IMR-90 (cell line): ENCODE data around the gene DNAJB5.

ENCODE experiments used
- CEBPB ChIP-seq: IDR thresholded peaks from 2 replicates; pipeline ENCODE4 v1.6.1; 2012; ENCODE audit warnings: low read depth, low read length, improper control_type of control experiment
- CHD1 ChIP-seq: IDR thresholded peaks from 2 replicates; pipeline ENCODE4 v1.6.1; 2012; ENCODE audit warnings: low read depth, low read length, improper control_type of control experiment
- CTCF ChIP-seq: conservative IDR thresholded peaks from 2 replicates; pipeline ENCODE4 v1.5.1; 2012; ENCODE audit warnings: mild to moderate bottlenecking, low read depth, low read length, improper control_type of control experiment
- ELK1 ChIP-seq: fragments of 150-350 bp; IDR thresholded peaks from 2 replicates; pipeline ENCODE4 v1.6.1; 2016; ENCODE audit warnings: low read depth, mild to moderate bottlenecking, low read length, moderate library complexity, borderline replicate concordance
- FOS ChIP-seq: fragments of 150-350 bp; IDR thresholded peaks from 2 replicates; pipeline ENCODE4 v1.6.1; 2016; ENCODE audit warnings: low read depth, low read length
- POLR2A ChIP-seq: IDR thresholded peaks from 2 replicates; pipeline ENCODE4 v1.6.1; 2012; ENCODE audit warnings: mild to moderate bottlenecking, low read depth, low read length
- USF2 ChIP-seq: fragments of 150-350 bp; IDR thresholded peaks from 2 replicates; pipeline ENCODE4 v1.6.1; 2017; ENCODE audit warnings: mild to moderate bottlenecking, antibody characterized with exemption, low read length, low read depth

DNA sequence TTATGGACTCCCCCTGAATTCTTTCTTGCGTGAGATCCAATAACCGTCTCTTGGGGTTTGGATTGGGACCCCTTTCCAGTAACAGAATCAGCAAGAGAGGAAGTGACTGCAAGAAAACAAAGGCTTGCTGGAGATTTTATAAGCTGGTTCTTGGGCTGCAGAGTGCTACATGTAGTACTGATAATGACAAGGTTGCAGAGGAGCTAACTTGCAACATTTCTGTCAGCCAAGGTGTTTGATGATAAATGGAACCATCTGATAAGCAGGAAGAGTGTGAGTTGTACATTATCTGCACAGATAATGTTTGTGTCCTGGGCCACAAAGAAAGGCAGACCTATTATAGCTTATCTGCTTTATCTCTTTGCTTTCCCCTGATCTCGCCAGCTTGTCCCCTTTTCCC, 37.1 kb downstream of the DNAJB5 start:
- TF ChIP-seq CTCF (no peak), POLR2A (no peak), USF2 (no peak), ELK1 (no peak), FOS (no peak), CHD1 (no peak), CEBPB (no peak)
